Trophoblast cell (in vitro differentiated cells and primary cell): ENCODE results near the gene CCDC57.

Source experiments
- DNase-seq, 2 donors: peaks; one replicate each; pipeline ENCODE4 v3.0.0-alpha.2; 2016
- H2AFZ ChIP-seq: 2 replicates; pipeline ENCODE4 v1.6.1; 2013; ENCODE audit warnings: low read length, moderate library complexity, mild to moderate bottlenecking; ENCODE audit not compliant: insufficient read depth, poor library complexity
- H2AK5ac ChIP-seq: 2 replicates; pipeline ENCODE4 v1.6.1; 2013; ENCODE audit warnings: mild to moderate bottlenecking, low read length
- H2BK120ac ChIP-seq: 2 replicates; pipeline ENCODE4 v1.6.1; 2013; ENCODE audit warnings: low read length, mild to moderate bottlenecking, moderate library complexity; ENCODE audit not compliant: insufficient read depth, poor library complexity
- H2BK12ac ChIP-seq: 2 replicates; pipeline ENCODE4 v1.6.1; 2013; ENCODE audit warnings: mild to moderate bottlenecking, low read length, moderate library complexity
- H2BK5ac ChIP-seq: 2 replicates; pipeline ENCODE4 v1.6.1; 2013; ENCODE audit warnings: low read length, low read depth, moderate library complexity, mild to moderate bottlenecking; ENCODE audit not compliant: poor library complexity
- H3K14ac ChIP-seq: 2 replicates; pipeline ENCODE4 v1.6.1; 2013; ENCODE audit warnings: mild to moderate bottlenecking, low read length
- H3K18ac ChIP-seq: 2 replicates; pipeline ENCODE4 v1.6.1; 2013; ENCODE audit warnings: mild to moderate bottlenecking, low read length
- H3K23ac ChIP-seq: 2 replicates; pipeline ENCODE4 v1.6.1; 2013; ENCODE audit warnings: low read length
- H3K27ac ChIP-seq: 2 replicates; pipeline ENCODE4 v1.5.1; 2013; ENCODE audit warnings: low read depth, mild to moderate bottlenecking, inconsistent platforms, low read length, moderate library complexity
- H3K27me3 ChIP-seq: 2 replicates; pipeline ENCODE4 v1.6.1; 2013; ENCODE audit warnings: inconsistent platforms, mild to moderate bottlenecking, low read length, moderate library complexity; ENCODE audit not compliant: insufficient read depth
- H3K36me3 ChIP-seq, 2 experiments: 1 replicate in 1 of 2; 2 replicates in 1 of 2; pipeline ENCODE4 v1.6.1; 2013; ENCODE audit warnings: low read length in 2 of 2, mild to moderate bottlenecking in 2 of 2, moderate library complexity in 1 of 2; ENCODE audit not compliant: insufficient read depth in 2 of 2, control insufficient read depth in 1 of 2
- H3K4ac ChIP-seq: 2 replicates; pipeline ENCODE4 v1.6.1; 2013; ENCODE audit warnings: low read depth, mild to moderate bottlenecking, low read length, moderate library complexity
- H3K4me1 ChIP-seq, 2 experiments: 1 replicate in 1 of 2; 2 replicates in 1 of 2; pipeline ENCODE4 v1.6.1; 2013; ENCODE audit warnings: low read length in 2 of 2, mild to moderate bottlenecking in 2 of 2, moderate library complexity in 1 of 2; ENCODE audit not compliant: insufficient read depth in 2 of 2, control insufficient read depth in 1 of 2
- H3K4me2 ChIP-seq: 2 replicates; pipeline ENCODE4 v1.6.1; 2013; ENCODE audit warnings: inconsistent platforms, mild to moderate bottlenecking, low read length, moderate library complexity
- H3K4me3 ChIP-seq: 2 replicates; pipeline ENCODE4 v1.5.1; 2013; ENCODE audit warnings: mild to moderate bottlenecking, low read depth, low read length, inconsistent platforms
- H3K79me1 ChIP-seq: one replicate; pipeline ENCODE4 v1.6.1; 2013; ENCODE audit warnings: low read length
- H3K79me2 ChIP-seq: 2 replicates; pipeline ENCODE4 v1.6.1; 2013; ENCODE audit warnings: low read length, mild to moderate bottlenecking; ENCODE audit not compliant: control insufficient read depth, insufficient read depth, poor library complexity
- H3K9ac ChIP-seq: 2 replicates; pipeline ENCODE4 v1.6.1; 2013; ENCODE audit warnings: mild to moderate bottlenecking, low read length
- H3K9me3 ChIP-seq: 2 replicates; pipeline ENCODE4 v1.6.1; 2013; ENCODE audit warnings: low read depth, mild to moderate bottlenecking, control low read depth, inconsistent platforms, low read length; ENCODE audit not compliant: insufficient read depth
- H4K12ac ChIP-seq: 2 replicates; pipeline ENCODE4 v1.6.1; 2013; ENCODE audit warnings: low read depth, mild to moderate bottlenecking, low read length, moderate library complexity
- H4K8ac ChIP-seq: 2 replicates; pipeline ENCODE4 v1.6.1; 2013; ENCODE audit warnings: low read depth, mild to moderate bottlenecking, low read length, moderate library complexity
- H4K91ac ChIP-seq: one replicate; pipeline ENCODE4 v1.6.1; 2013; ENCODE audit warnings: low read depth, mild to moderate bottlenecking, low read length, moderate library complexity
- WGBS: extraction: QIAGEN DNeasy Blood & Tissue Kit; methylation state at CpG from one replicate; pipeline ENCODE4 v1.1.7; 2013; ENCODE audit warnings: missing lambda C conversion rate; ENCODE audit not compliant: insufficient read length, insufficient coverage; ENCODE audit errors: extremely low coverage; 5-methylcytosine and 5-hydroxymethylcytosine counted together

CCDC57 gene

GRCh38 chr17:82227629-82228277, 15.1 kb upstream of the CCDC57 start:
- DNase-seq, result no peak
- Histone ChIP-seq H3K23ac (no peak overlapping the region), H3K4ac (no peak overlapping the region), H4K91ac (peak overlapping the region; percentile 87), H4K12ac (no peak overlapping the region), H2BK5ac (no peak overlapping the region), H3K4me2 (peak overlapping the region; percentile 93), H3K79me2 (peaks cover 12% of the 10 kb centered on the region), H2AFZ (no peak overlapping the region), H4K8ac (no peak overlapping the region), H3K9me3 (peaks cover 3% of the 10 kb centered on the region), H3K4me3 (no peak overlapping the region), H2BK12ac (no peak overlapping the region), H2BK120ac (no peak overlapping the region), H3K18ac (no peak overlapping the region), H3K36me3 (no peaks in the 10 kb centered on the region), H3K9ac (no peak overlapping the region), H3K79me1 (peaks cover 15% of the 10 kb centered on the region), H3K4me1 (peaks cover 20 to 31% of the 10 kb centered on the region in 2 experiments), H3K14ac (no peak overlapping the region), H2AK5ac (no peak overlapping the region), H3K27me3 (peaks cover 15% of the 10 kb centered on the region), H3K27ac (no peak overlapping the region)
- WGBS, result no CpG with 5 or more reads among the region's 18 CpGs

GRCh38 chr17:82226809-82227628, 14.4 kb upstream of the CCDC57 start:
- H3K14ac ChIP-seq, result no peak overlapping the region
- no peak overlapping the region for H3K4me3 ChIP-seq
- no peaks in the 10 kb centered on the region for H3K36me3 ChIP-seq
- no peak overlapping the region for H3K4ac ChIP-seq
- H3K79me2 ChIP-seq, result peaks cover 12% of the 10 kb centered on the region
- H2BK120ac ChIP-seq, result no peak overlapping the region
- H3K4me2 ChIP-seq, result no peak overlapping the region
- no peak overlapping the region for H3K27ac ChIP-seq
- no peak overlapping the region for H3K18ac ChIP-seq
- H2AK5ac ChIP-seq, result peak overlapping the region; percentile 12
- no peak overlapping the region for H2BK5ac ChIP-seq
- no peak overlapping the region for H4K12ac ChIP-seq
- no peak overlapping the region for H3K9ac ChIP-seq
- no peak overlapping the region for H3K23ac ChIP-seq
- no peak overlapping the region for H4K8ac ChIP-seq
- peaks cover 15% of the 10 kb centered on the region for H3K27me3 ChIP-seq
- H2BK12ac ChIP-seq, result no peak overlapping the region
- WGBS, result no CpG with 5 or more reads among the region's 16 CpGs
- H3K79me1 ChIP-seq, result peaks cover 15% of the 10 kb centered on the region
- H4K91ac ChIP-seq, result no peak overlapping the region
- no peak for DNase-seq
- H3K4me1 ChIP-seq, result peaks cover 17 to 27% of the 10 kb centered on the region in 2 experiments
- no peak overlapping the region for H2AFZ ChIP-seq
- H3K9me3 ChIP-seq, result peaks cover 3% of the 10 kb centered on the region

- no peak for DNase-seq
- no peak overlapping the region for H3K18ac ChIP-seq
Measured at GRCh38 chr17:82226146-82226808, 13.6 kb upstream of the CCDC57 start.

GRCh38 chr17:82225368-82226029, 12.9 kb upstream of the CCDC57 start:
- Histone ChIP-seq H3K23ac (no peak overlapping the region), H3K4me2 (no peak overlapping the region), H3K9me3 (peaks cover 3% of the 10 kb centered on the region), H3K18ac (peak overlapping the region; percentile 13), H3K27me3 (peaks cover 15% of the 10 kb centered on the region), H3K4me3 (no peak overlapping the region), H3K27ac (no peak overlapping the region), H2BK12ac (peak overlapping the region; percentile 51), H4K12ac (no peak overlapping the region), H3K36me3 (no peaks in the 10 kb centered on the region), H3K79me2 (peaks cover 6% of the 10 kb centered on the region), H3K14ac (no peak overlapping the region), H2BK5ac (no peak overlapping the region), H2AK5ac (peak overlapping the region; percentile 22), H3K9ac (no peak overlapping the region), H4K91ac (peak overlapping the region; percentile 20), H3K4ac (no peak overlapping the region), H2BK120ac (no peak overlapping the region), H3K4me1 (peaks cover 12 to 16% of the 10 kb centered on the region in 2 experiments), H2AFZ (peak overlapping the region; percentile 37), H3K79me1 (peaks cover 8% of the 10 kb centered on the region), H4K8ac (peak overlapping the region; percentile 47)
- DNase-seq, result no peak
- no CpG with 5 or more reads among the region's 24 CpGs for WGBS

More at GRCh38 chr17:82226146-82226808, 13.6 kb upstream of the CCDC57 start:
- H4K12ac ChIP-seq, result no peak overlapping the region
- H2BK12ac ChIP-seq, result no peak overlapping the region
- no peak overlapping the region for H3K4ac ChIP-seq
- no CpG with 5 or more reads among the region's 15 CpGs for WGBS
- H3K9me3 ChIP-seq, result peaks cover 3% of the 10 kb centered on the region
- H3K23ac ChIP-seq, result no peak overlapping the region
- peaks cover 7% of the 10 kb centered on the region for H3K79me2 ChIP-seq
- no peak overlapping the region for H3K27ac ChIP-seq
- H3K79me1 ChIP-seq, result peaks cover 9% of the 10 kb centered on the region
- H4K8ac ChIP-seq, result no peak overlapping the region
- no peak overlapping the region for H2BK120ac ChIP-seq
- no peak overlapping the region for H2BK5ac ChIP-seq
- H4K91ac ChIP-seq, result peak overlapping the region; percentile 20
- H3K36me3 ChIP-seq, result no peaks in the 10 kb centered on the region
- no peak overlapping the region for H2AFZ ChIP-seq
- no peak overlapping the region for H3K9ac ChIP-seq
- peaks cover 15 to 22% of the 10 kb centered on the region in 2 experiments for H3K4me1 ChIP-seq
- no peak overlapping the region for H3K4me2 ChIP-seq
- peaks cover 15% of the 10 kb centered on the region for H3K27me3 ChIP-seq
- no peak overlapping the region for H3K14ac ChIP-seq
- peak overlapping the region; percentile 40 for H2AK5ac ChIP-seq
- H3K4me3 ChIP-seq, result peak overlapping the region; percentile 14
